Stimulated activated CD4-positive, alpha-beta T cell treated with anti-CD3 and anti-CD28 coated beads, Interleukin-12 subunit alpha, Interleukin-12 subunit beta, amount 100 ng/mL, for 4 hours (primary cell): ENCODE measurements around the gene HSD17B4.
"Not testable (repeated sequence)": the region's sequence is repeated elsewhere in the genome, so short reads cannot be mapped to it uniquely, and the experiment has no call there.

Experiments
- DNase-seq: peaks from one replicate; pipeline ENCODE4 v3.0.0-alpha.2; 2020

HSD17B4 gene

DNA sequence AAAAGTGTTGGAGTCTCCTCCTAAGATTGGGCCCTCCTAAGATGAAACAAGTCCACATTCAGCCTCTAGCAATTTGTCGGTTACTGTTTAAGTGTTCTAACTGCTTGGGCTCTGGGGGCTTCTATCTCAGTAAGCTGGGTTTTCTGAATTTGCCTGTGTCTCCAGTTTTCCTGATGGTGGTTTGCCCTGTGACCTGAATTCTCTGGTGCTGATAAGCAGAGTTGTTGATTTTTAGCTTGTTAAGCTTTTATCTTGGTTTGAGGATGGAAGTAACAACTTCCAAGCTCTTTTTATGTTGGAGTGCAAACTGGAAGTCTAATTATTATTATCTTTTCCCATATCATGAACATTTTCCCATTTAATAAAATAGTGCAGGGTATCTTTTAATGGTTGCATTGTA is 30.9 kb downstream of the HSD17B4 start:
- no peak for DNase-seq

DNA sequence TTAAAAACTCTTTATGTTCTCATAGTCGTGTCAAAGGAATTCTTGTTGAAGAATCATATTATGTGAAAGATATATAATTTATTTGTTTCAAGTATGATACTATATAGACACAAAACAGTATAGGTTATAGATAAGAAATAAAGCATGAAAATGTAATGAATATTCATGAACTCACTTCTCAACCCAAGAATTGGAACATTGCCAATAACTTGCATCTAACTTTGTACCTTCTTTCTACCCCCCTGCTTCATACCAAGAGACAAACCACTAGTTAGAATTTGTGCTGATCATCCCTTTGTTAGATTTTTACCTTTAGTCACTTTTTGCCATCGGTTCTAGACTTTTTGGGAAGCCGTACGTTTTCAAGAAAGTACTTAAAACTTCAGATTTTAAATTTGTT is 32.6 kb downstream of the HSD17B4 start:
- DNase-seq = no peak

DNA sequence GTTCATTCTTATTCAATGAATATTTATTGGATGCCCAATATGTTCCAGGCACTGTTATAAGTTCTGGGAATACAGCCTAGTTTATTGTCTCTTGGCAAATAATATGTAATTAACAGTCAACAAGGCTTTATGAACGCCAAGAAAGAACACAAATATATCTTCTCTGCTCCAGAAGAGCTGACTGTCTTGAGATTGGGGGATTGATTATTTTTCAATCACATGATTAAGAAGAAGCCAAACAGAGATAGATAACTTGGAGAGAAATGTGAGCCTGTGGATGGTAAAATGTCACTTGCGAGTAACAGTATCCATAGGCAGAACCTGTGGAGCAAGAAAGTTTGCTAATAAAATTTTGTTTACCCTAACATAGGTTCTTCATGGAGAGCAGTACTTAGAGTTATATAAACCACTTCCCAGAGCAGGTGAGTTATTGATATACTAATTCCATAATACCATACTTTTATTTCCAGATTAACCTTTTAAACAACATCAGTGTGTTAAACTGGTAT is 49.4 kb downstream of the HSD17B4 start:
- no peak for DNase-seq

DNA sequence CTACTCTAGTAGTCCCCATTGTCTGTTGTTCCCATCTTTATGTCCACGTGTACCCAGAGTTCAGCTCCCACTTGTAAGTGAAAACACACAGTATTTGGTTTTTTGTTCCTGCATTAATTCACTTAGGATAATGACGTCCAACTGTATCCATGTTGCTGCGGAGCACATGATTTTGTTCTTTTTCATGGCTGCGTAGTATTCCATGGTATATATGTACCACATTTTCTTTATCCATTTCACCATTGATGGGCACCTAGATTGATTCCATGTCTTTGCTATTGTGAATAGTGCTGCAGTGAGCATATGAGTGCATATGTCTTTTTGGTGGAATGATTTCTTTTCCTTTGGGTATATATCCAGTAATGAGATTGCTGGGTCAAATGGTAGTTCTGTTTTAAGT is 51.6 kb downstream of the HSD17B4 start:
- DNase-seq = not testable (repeated sequence)

DNA sequence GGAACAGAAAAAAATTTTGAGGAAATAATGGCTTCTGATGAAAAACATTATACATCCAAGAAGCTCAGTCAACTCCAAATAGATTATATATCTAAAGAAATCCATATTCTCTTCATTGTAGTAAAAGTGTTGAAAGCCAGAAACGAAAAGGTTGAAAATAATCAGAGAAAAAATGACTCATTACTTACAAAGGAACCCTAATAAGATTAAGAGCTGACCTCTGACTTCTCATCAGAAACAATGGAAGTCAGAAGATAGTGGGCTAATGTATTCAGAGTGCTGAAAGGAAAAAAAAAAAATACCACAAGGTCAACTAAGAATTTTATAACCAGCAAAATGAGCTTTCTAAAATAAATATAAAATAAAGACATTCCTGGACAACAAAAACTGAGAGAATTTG is 60.0 kb downstream of the HSD17B4 start:
- DNase-seq = no peak

DNA sequence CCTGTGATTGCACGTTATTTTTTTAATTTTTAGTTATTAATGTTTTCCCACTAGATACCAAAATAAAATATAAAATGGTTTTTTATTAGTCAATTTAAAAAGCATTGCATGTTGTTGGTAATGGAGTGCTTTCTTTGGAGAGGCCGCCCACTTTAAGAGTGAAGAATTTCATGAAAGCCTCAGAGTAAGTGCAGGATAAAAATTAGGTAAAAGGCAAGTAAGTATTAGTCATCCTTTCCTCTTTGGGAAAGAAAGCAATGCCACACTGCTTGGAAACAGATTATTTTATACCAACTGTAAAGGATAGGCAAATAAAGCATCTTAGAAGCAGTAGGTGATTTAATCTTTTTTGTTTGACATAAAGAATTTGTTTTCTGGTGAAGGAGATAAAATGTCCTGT is 62.9 kb downstream of the HSD17B4 start:
- DNase-seq = no peak

DNA sequence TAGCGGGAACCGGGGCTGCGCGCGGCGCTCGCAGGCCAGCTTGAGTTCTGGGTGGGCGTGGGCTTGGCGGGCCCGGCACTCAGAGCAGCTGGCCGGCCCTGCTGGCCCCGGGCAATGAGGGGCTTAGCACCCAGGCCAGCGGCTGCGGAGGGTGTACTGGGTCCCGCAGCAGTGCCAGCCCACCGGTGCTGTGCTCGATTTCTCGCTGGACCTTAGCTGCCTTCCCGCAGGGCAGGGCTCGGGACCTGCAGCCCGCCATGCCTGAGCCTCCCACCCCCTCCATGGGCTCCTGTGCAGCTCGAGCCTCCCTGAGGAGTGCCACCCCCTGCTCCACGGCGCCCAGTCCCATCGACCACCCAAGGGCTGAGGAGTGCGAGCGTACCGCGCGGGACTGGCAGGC is 64.8 kb downstream of the HSD17B4 start:
- DNase-seq = not testable (repeated sequence)

DNA sequence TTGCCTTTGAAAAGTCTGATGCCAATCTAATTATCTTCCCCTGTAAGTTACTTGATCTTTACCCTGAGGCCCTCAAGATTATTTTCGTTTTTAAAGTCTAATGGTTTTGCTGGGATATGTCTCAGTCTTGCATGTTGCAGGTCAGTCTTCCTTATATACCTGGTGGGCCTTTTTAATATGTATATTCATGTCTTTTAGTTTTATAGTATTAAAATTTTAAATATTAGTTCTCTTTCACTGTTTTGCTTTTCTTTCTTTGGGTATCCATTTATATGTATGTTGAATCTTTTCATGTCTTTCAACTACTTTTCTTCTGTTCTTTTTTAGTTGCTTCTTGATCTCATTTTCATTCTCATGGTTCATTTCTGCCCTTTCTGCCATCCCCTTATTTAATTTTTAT is 68.9 kb downstream of the HSD17B4 start:
- DNase-seq = no peak

DNA sequence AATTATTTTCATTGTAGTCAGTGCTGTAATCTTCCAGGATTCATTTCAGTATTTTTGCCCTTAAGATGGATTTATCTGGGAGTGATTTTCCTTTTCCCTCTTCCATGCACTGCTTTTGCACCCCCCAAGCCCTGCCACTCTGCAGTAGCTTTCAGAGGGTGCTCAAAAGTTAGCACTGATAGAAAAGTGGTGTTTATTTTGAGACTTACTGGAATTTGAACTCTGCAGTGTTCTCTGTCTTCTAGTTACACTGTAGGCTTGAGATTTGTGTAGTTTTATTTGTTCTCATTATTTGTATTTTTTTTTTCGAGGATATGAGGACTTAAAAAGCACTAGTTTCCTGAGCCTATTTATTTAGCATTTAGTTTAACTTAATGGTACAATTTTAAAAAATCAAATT is 70.5 kb downstream of the HSD17B4 start:
- DNase-seq = no peak

DNA sequence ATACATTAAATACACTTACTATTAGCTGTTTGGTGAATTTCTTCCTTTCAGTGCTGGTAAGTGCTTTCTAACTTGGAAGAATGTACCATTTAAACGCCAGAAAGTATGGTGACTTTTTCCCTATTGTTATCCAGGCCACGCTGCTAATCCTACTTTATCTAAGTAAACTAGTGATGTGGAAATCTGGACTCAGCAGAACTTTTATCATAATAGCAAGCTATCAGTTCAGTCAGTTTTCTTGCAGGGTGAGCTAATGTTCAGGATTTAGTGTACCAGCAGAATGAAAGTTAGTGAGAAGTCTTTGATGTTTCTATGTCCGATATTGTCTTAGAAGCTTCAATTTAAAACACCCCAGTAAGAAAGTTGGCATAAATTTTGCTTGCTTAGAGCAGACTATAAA is 72.2 kb downstream of the HSD17B4 start:
- no peak for DNase-seq

DNA sequence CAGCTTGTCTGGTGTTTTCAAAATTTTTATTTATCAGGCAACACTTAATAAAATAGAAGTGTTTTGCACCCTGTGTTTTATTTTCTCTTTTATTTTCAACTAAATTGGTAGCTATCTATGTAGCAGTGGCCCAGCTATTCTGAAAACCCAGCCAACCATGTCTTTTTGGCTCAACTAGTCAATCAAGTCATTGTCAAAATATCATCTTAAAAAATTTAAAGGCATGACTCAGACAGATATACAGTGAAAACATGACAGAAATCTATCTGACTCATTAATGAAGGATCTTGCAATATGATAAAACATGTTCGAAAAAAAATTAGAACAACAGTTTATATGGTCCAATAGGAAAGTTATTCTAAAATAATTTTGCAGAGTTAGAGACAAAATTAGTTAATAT is 75.1 kb downstream of the HSD17B4 start:
- no peak for DNase-seq

DNA sequence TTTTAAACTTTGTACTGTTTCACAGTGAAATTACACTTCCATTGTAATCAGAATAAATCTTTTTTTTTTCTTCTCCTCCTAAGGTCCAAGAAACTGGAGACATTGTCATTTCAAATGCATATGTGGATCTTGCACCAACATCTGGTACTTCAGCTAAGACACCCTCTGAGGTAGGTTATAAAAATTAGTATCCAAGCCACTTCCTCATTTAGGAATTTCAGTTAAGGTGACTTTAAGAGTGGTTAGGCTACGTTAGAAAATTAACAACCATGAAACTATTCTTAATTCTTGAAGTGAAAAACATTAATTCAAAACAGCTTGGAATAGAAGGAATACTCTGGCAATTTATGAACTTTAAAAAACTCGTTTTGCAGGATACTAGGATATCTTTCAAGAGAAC is 77.5 kb downstream of the HSD17B4 start:
- DNase-seq = no peak

DNA sequence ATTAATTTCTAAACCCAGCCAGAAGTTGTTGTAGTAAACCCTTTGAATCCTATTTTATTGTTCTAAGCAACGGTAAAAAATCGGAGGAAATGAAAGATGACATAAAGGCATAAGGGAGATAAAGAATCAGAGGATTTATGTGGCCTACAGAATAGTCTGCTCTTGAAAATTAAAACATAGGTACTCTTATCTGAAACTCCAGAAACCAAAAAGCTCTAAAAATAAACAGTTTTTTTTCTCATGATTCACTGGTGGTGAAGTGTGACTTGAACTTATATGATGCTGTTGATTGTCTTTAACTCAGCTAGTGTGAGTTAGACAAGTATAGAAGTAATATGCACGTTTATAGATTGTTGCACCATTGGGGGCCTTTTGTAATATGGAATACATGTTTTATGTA is 80.3 kb downstream of the HSD17B4 start:
- DNase-seq = no peak

DNA sequence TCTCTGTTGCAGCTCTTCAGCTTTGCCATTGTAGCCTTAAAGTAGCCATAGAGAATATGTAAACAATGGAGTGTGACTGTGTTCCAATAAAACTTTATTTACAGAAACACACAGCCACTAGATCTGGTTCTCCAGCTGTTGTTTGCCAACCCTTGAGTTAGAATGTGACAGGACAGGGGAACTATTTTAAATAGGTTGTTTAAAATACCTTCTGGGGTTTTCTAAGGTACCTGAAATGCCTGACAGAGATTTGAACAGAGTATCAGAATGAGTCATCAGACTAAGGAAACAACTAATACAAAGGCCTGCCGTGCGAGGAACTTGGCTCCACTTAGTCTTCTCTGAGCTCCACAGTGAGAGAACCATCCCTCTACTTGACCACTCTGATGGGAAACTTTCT is 85.4 kb downstream of the HSD17B4 start:
- no peak for DNase-seq

DNA sequence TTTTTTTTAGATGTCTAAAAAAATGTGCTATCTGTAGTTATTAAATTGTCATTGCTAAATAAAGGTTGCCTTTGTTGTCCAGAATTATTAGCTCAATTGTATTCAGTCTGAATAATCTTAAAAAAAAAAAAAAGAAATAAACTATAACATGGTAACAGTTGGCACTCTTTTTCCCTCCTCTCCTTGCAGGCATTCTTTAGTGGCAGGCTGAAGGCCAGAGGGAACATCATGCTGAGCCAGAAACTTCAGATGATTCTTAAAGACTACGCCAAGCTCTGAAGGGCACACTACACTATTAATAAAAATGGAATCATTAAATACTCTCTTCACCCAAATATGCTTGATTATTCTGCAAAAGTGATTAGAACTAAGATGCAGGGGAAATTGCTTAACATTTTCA is 89.4 kb downstream of the HSD17B4 start:
- DNase-seq = no peak

DNA sequence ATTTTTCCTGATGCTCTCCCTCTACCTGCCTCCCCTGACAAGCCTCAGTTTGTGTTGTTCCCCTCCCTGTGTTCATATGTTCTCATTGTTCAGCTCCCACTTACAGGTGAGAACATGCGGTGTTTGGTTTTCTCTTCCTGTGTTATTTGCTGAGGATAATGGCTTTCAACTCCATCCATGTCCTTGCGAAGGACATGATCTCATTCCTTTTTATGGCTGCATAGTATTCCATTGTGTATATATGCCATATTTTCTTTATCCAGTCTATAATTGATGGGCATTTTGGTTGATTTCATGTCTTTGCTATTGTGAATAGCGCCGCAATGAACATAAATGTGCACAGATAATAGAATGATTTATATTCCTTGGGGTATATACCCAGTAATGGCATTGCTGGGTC is 99.5 kb downstream of the HSD17B4 start:
- no peak for DNase-seq

DNA sequence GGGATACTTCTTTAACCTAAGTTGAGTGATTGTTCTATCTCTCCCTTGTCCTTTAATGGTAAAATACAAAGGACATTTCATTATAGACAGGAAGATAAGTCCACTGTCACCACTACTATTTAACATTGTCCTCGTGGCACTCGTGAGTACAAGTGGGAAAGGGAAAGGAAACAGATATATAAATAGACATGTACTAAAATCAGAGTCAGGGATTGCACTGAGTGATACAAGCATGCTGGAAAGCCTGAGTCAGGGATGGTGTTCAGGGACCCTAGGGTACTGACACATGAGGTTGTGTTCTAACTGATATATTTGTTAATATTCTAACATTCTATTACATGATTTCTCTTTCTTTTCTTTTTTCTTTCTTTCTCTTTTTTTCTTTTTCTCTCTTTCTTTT is 102.3 kb downstream of the HSD17B4 start:
- DNase-seq = no peak

DNA sequence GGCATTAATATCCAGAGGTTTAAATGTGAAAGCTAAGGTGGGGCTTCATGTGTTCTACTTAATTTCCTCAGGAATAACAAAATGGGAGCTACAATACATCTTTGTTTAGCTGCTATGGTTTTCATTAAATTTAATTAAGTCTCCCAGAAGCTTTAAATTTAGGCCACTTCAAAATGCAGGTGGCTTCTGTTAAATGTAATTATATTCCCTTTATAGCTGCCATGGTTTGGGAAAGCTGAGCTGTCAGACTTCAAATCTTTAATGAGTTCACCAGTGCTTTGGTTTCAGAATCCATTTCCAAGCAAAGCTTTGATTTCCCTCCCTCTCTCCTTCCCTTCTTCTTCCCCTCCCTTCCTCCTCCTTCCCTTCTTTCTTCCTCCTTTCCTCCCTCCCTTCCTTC is 118.6 kb downstream of the HSD17B4 start:
- no peak for DNase-seq

DNA sequence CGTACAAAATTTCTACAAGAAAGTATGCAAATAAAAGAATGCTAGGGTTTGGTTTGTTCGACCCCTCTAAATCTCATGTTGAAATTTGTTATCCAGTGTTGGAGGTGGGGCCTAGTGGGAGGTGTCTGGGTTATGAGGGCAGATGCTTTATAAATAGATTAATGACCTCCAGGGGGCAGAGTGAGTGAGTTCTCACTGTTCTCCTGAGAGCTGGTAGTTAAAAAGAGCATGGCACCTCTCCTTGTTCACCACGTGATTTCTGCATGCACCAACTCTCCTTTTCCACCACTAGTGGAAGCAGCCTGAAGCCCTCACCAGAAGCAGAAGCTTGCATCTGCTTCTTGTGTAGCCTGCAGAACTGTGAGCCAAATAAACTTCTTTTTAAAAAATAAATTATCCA is 126.6 kb downstream of the HSD17B4 start:
- no peak for DNase-seq

DNA sequence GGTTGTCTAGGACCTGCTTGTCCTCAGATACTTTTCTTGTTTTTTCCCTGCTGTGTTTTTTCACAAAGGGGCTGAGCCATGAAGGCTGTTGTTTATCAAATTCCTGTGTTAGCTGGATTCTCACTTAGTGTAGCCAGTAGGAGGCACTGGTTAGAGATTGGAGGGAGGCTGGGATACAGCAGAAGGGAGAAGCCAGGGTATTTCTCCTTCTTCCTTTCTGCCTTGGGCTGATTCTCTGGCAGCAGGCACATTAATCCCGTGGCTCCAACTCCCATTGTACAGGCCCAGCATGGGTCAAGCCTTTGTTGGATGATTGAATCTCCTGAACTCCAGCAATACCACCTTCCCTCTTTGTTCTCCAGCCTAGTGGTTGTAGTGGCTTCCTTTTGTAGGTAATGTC is 130.7 kb downstream of the HSD17B4 start:
- DNase-seq = no peak

DNA sequence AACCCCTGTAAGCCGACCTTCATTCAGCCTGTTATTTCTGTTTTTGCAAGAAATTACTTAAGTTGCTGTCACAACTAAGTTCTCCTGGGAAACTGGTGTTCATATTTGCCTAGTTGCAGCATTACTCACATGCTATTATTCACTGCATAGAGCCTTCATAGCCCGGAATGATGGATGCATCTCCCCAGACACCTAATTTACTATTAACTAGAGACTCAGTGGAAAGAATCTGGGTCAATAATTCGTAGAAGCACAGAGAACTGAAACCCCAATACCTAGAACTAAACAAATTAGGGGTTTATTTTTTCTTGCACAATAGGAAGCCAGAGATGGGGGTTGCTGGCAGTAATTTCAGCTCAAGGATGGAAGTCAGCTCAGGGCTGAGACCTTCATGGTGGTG is 131.4 kb downstream of the HSD17B4 start:
- no peak for DNase-seq
